Measurements from ENCODE around the gene MGA. TPM values are rescaled to one million over a fixed set of nuclear protein-coding genes. Genes with fewer than 3 reads are reported as not detected.

MGA gene
- total and polyA plus RNA-seq, 2 donors (not counting 3 experiments of a cell fraction or from before 2014, with no cell fraction given): 4.1 to 36.5 TPM

GRCh38 chr15:41780727-41781126 lies 120.5 kb downstream of the MGA start:
- no peaks in the 10 kb centered on the region for H3K36me3 ChIP-seq (ENCODE audit: control insufficient read depth in 2 of 2, extremely low read depth in 1 of 2, insufficient read depth in 2 of 2, low read length in 2 of 2)
- peaks cover 51% of the 10 kb centered on the region for H3K4me1 ChIP-seq (ENCODE audit: control insufficient read depth, extremely low read depth, insufficient read depth, low read length)
- H3K27ac ChIP-seq (ENCODE audit: insufficient read depth, low read depth, low read length): peak overlapping the region; percentile 38
- no peak overlapping the region for H3K4me3 ChIP-seq (replicated peaks in 1 of 3; ENCODE audit: insufficient read depth in 1 of 3, low read depth in 1 of 3, low read length in 3 of 3)
- TF ChIP-seq CTCF (IDR thresholded peaks at IDR 0.05; ENCODE audit: extremely low read depth in 1 of 2, insufficient read depth in 1 of 2, low read depth in 1 of 2, low read length in 2 of 2) (no peak), EZH2 (IDR thresholded peaks at IDR 0.05; ENCODE audit: borderline replicate concordance, low read depth, low read length, severe bottlenecking) (no peak), MAX (IDR thresholded peaks at IDR 0.05; ENCODE audit: insufficient read depth, insufficient read length) (no peak), POLR2AphosphoS5 (IDR thresholded peaks at IDR 0.05; ENCODE audit: insufficient read depth, low read depth, low read length) (no peak), POLR2A (IDR thresholded peaks at IDR 0.05; ENCODE audit: low read depth, low read length) (no peak)
- DNase-seq (ENCODE audit: low read depth, low spot score) (peak; percentile 39), FAIRE-seq (no peak)
- no peak overlapping the region for H3K9ac ChIP-seq (replicated peaks; ENCODE audit: extremely low read depth, insufficient read depth, low read length)
- POLR2A ChIA-PET: interaction anchor here (0.6 kb wide), 1 partner anchor 13 kb away, joined by 3 read pairs; no protein-coding TSS in a partner anchor
- no peaks in the 10 kb centered on the region for H3K9me3 ChIP-seq (replicated peaks; ENCODE audit: control insufficient read depth, insufficient read depth, low read length)
- no peak overlapping the region for H2AFZ ChIP-seq (ENCODE audit: low read depth, low read length)
- H3K4me2 ChIP-seq (ENCODE audit: insufficient read depth, low read length): peak overlapping the region; percentile 36
- dilution Hi-C loops (cut with MboI; ENCODE audit: extremely low pct_ligation_motif_present, low sequenced_read_pairs): no loop called here
- no peaks in the 10 kb centered on the region for H3K9me1 ChIP-seq (replicated peaks; ENCODE audit: control insufficient read depth, extremely low read depth, insufficient read depth, low read length)
- no peaks in the 10 kb centered on the region for H4K20me1 ChIP-seq (replicated peaks; ENCODE audit: control insufficient read depth, extremely low read depth, insufficient read depth, low read length)
- no peaks in the 10 kb centered on the region for H3K27me3 ChIP-seq (ENCODE audit: control insufficient read depth in 2 of 2, insufficient read depth in 2 of 2, low read length in 2 of 2)
- intact Hi-C loops (cut with micrococcal nuclease): no loop called here
- H3K79me2 ChIP-seq (ENCODE audit: control insufficient read depth, insufficient read depth, low read length): peaks cover 82% of the 10 kb centered on the region
- BruUV-seq (replicated peaks): no TSS peak
- CTCF ChIA-PET: interaction anchor here (0.7 to 13.5 kb wide), 4 partner anchors 9 to 1637 kb away, joined by 3 to 754 read pairs (median 111); no protein-coding TSS in a partner anchor

Measured in endothelial cell of umbilical vein (primary cell).